IMR-90 (cell line): ENCODE results near the gene TP53TG3F. TPM values are rescaled to one million over a fixed set of nuclear protein-coding genes. Genes with fewer than 3 reads are reported as not detected.
"Not testable (repeated sequence)": the region's sequence is repeated elsewhere in the genome, so short reads cannot be mapped to it uniquely, and the experiment has no call there.

Experiments
- ATAC-seq: fragments of 200-7000 bp; cut with Tn5 transposase; 2 replicates; pipeline ENCODE4 v1.9.1; 2020; ENCODE audit warnings: low read depth, mild to moderate bottlenecking, moderate library complexity
- Bru-seq: library from RNA; stranded (reverse); fragments of 400-500 nt; gene quantifications from one replicate; lab custom pipeline; 2021; lab: Mats Ljungman, UMichigan
- BruChase-seq, 2 experiments: library from RNA; stranded (reverse); fragments of 400-500 nt; gene quantifications; one replicate each; lab custom pipeline; 2021; lab: Mats Ljungman, UMichigan
- BruUV-seq: library from RNA; stranded (reverse); fragments of 400-500 nt; replicated peaks from 2 replicates; lab custom pipeline; 2021; lab: Mats Ljungman, UMichigan
- CTCF ChIA-PET: fragments of 300-600 bp; formaldehyde crosslinking; extraction: SDS; loops from one replicate; lab custom pipeline; 2021; ENCODE audit warnings: antibody characterized with exemption; lab: Yijun Ruan, JAX
- POLR2A ChIA-PET: fragments of 300-600 bp; sonication (Branson Sonifier 250); formaldehyde crosslinking; loops from one replicate; lab custom pipeline; 2022; ENCODE audit warnings: antibody characterized with exemption; ENCODE audit not compliant: unreplicated experiment; lab: Charles Lee
- DNase-seq: peaks from one replicate; pipeline ENCODE4 v3.0.0; 2013
- H2AFZ ChIP-seq: replicated peaks from 2 replicates; pipeline ENCODE3; 2013; ENCODE audit warnings: low read length, mild to moderate bottlenecking; ENCODE audit not compliant: poor library complexity
- H2AK5ac ChIP-seq: 2 replicates; pipeline ENCODE4 v1.6.1; 2013; ENCODE audit warnings: low read depth, low read length, inconsistent platforms
- H2AK9ac ChIP-seq: replicated peaks from 2 replicates; pipeline ENCODE3; 2013; ENCODE audit warnings: mild to moderate bottlenecking, low read depth, low read length, moderate library complexity; ENCODE audit not compliant: poor library complexity
- H2BK120ac ChIP-seq: 2 replicates; pipeline ENCODE4 v1.6.1; 2013; ENCODE audit warnings: low read depth, low read length, inconsistent platforms
- H2BK15ac ChIP-seq: 3 replicates; pipeline ENCODE4 v1.6.1; 2013; ENCODE audit warnings: low read depth, low read length, inconsistent platforms
- H2BK20ac ChIP-seq: 2 replicates; pipeline ENCODE4 v1.6.1; 2013; ENCODE audit warnings: low read depth, mild to moderate bottlenecking, inconsistent platforms, low read length, moderate library complexity
- H2BK5ac ChIP-seq: 2 replicates; pipeline ENCODE4 v1.6.1; 2013; ENCODE audit warnings: mild to moderate bottlenecking, low read depth, low read length, inconsistent platforms; ENCODE audit not compliant: poor library complexity, severe bottlenecking
- H3K14ac ChIP-seq: replicated peaks from 2 replicates; pipeline ENCODE4 v1.6.1; 2013; ENCODE audit warnings: low read depth, low read length, inconsistent platforms
- H3K18ac ChIP-seq: 2 replicates; pipeline ENCODE4 v1.6.1; 2013; ENCODE audit warnings: low read depth, low read length, control low read depth
- H3K23ac ChIP-seq: 2 replicates; pipeline ENCODE4 v1.6.1; 2013; ENCODE audit warnings: low read depth, low read length, inconsistent platforms
- H3K27ac ChIP-seq: 2 replicates; pipeline ENCODE4 v1.5.1; 2013; ENCODE audit warnings: mild to moderate bottlenecking, control low read depth, low read length; ENCODE audit not compliant: insufficient read depth
- H3K27me3 ChIP-seq: 2 replicates; pipeline ENCODE4 v1.6.1; 2013; ENCODE audit warnings: low read length; ENCODE audit not compliant: control insufficient read depth, insufficient read depth
- H3K36me3 ChIP-seq: 2 replicates; pipeline ENCODE4 v1.6.1; 2013; ENCODE audit warnings: low read length, mixed read lengths; ENCODE audit not compliant: control insufficient read depth, insufficient read depth
- H3K4ac ChIP-seq: 2 replicates; pipeline ENCODE4 v1.6.1; 2013; ENCODE audit warnings: low read depth, low read length, inconsistent platforms
- H3K4me1 ChIP-seq: 2 replicates; pipeline ENCODE4 v1.6.1; 2013; ENCODE audit warnings: low read length, mixed read lengths; ENCODE audit not compliant: control insufficient read depth, insufficient read depth
- H3K4me2 ChIP-seq: 2 replicates; pipeline ENCODE4 v1.6.1; 2013; ENCODE audit warnings: low read depth, mild to moderate bottlenecking, control low read depth, low read length, moderate library complexity
- H3K4me3 ChIP-seq: 2 replicates; pipeline ENCODE4 v1.5.1; 2013; ENCODE audit warnings: low read depth, mild to moderate bottlenecking, control low read depth, low read length, moderate library complexity; ENCODE audit not compliant: insufficient read depth
- H3K56ac ChIP-seq: 2 replicates; pipeline ENCODE4 v1.6.1; 2013; ENCODE audit warnings: low read length, inconsistent platforms; ENCODE audit not compliant: insufficient read depth; ENCODE audit errors: extremely low read depth
- H3K79me1 ChIP-seq, 2 experiments: 2 replicates each; pipeline ENCODE4 v1.6.1; 2013; ENCODE audit warnings: low read length in 2 of 2, inconsistent platforms in 1 of 2, low read depth in 1 of 2
- H3K9ac ChIP-seq: 2 replicates; pipeline ENCODE4 v1.6.1; 2013; ENCODE audit warnings: low read depth, low read length, control low read depth
- H3K9me1 ChIP-seq: 2 replicates; pipeline ENCODE4 v1.6.1; 2013; ENCODE audit warnings: low read length, inconsistent platforms; ENCODE audit not compliant: insufficient read depth
- H3K9me3 ChIP-seq: 2 replicates; pipeline ENCODE4 v1.6.1; 2013; ENCODE audit warnings: low read length; ENCODE audit not compliant: control insufficient read depth, insufficient read depth
- H4K20me1 ChIP-seq: 2 replicates; pipeline ENCODE4 v1.6.1; 2013; ENCODE audit warnings: low read length, inconsistent platforms; ENCODE audit not compliant: insufficient read depth
- H4K5ac ChIP-seq: 2 replicates; pipeline ENCODE4 v1.6.1; 2013; ENCODE audit warnings: mild to moderate bottlenecking, low read depth, low read length, control low read depth
- H4K8ac ChIP-seq, 2 experiments: 2 replicates each; pipeline ENCODE4 v1.6.1; 2013; ENCODE audit warnings: low read depth in 2 of 2, low read length in 2 of 2, control low read depth in 1 of 2, inconsistent platforms in 1 of 2
- H4K91ac ChIP-seq: 2 replicates; pipeline ENCODE4 v1.6.1; 2013; ENCODE audit warnings: low read depth, low read length, inconsistent platforms; ENCODE audit not compliant: insufficient read depth
- WGBS, 2 experiments: methylation state at CpG; one replicate each; pipeline versions ENCODE4 v1.1.5 to v1.1.7; 2013; ENCODE audit warnings: missing lambda C conversion rate in 2 of 2; ENCODE audit not compliant: insufficient read length in 1 of 2; ENCODE audit errors: extremely low coverage in 2 of 2; 5-methylcytosine and 5-hydroxymethylcytosine counted together
- dilution Hi-C: fragments of 300-500 bp; cut with HindIII; formaldehyde crosslinking; loops from one replicate; pipeline ENCODE4 v1.14.3; 2018; ENCODE audit warnings: low sequenced_read_pairs; ENCODE audit not compliant: unreplicated experiment
- in situ Hi-C: fragments of 300-500 bp; cut with MboI; formaldehyde crosslinking; loops from 3 replicates; pipeline ENCODE4 v1.14.3; 2019; ENCODE audit warnings: low sequenced_read_pairs, inconsistent platforms, mixed read lengths
- intact Hi-C: fragments of 100-400 bp; cut with micrococcal nuclease; formaldehyde crosslinking; loops from 2 replicates; pipeline ENCODE4 v1.10.0; 2022
- long read RNA-seq: library from polyadenylated mRNA; unstranded; transcript quantifications from one replicate; pipeline ENCODE4 v2.0.0, GENCODE V29; 2021; ENCODE audit not compliant: unreplicated experiment
- polyA plus RNA-seq, 3 experiments: library from polyadenylated mRNA; depleted of rRNA; stranded (reverse); fragments of >200 nt; gene quantifications; 2 replicates each; pipeline ENCODE4 v1.2.3, GENCODE V29; 2012; ENCODE audit warnings: low replicate concordance in 1 of 3
- total RNA-seq: library from RNA; depleted of rRNA; stranded (reverse); fragments of >200 nt; gene quantifications from 2 replicates; pipeline ENCODE4 v1.2.3, GENCODE V29; 2012; rRNA removed

The TP53TG3F gene, protein sequence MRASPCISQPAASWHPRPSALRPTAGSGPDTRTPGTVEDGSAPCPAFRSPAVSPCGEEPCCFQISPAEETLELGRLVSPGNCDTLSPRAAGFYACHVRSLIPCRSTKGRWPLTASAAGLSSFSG
- total RNA-seq = not detected in 2 replicates
- not detected in 2 replicates for polyA plus RNA-seq (2012; rRNA removed)
- polyA plus RNA-seq (2012; cell fraction: cytosol; rRNA removed) = not detected in 2 replicates
- not detected in 2 replicates for polyA plus RNA-seq (2012; cell fraction: nucleus; rRNA removed; ENCODE audit: low replicate concordance)
- not detected for Bru-seq, nascent RNA
- BruChase-seq, experiment 1, labeled RNA remaining after a 6-hour chase = not detected
- not detected for BruChase-seq, experiment 2, labeled RNA remaining after a 2-hour chase
- long read RNA-seq = 0 reads

GRCh38 chr16:33459312-33459711 is at the start of gene TP53TG3F:
TSS of gene TP53TG3F (plus strand) at chr16:33459612. CDS start at chr16:33459680, 68 bp downstream.
- CTCF ChIA-PET, dilution Hi-C loops, H3K27me3 ChIP-seq, intact Hi-C loops, H4K5ac ChIP-seq, H3K36me3 ChIP-seq, DNase-seq, H3K4me1 ChIP-seq, H3K56ac ChIP-seq, H2BK20ac ChIP-seq, H3K4me2 ChIP-seq, H3K9ac ChIP-seq, H4K8ac ChIP-seq, H2BK5ac ChIP-seq, H2BK120ac ChIP-seq, H3K4me3 ChIP-seq, BruUV-seq, H3K18ac ChIP-seq, H4K91ac ChIP-seq, H2AK9ac ChIP-seq, H3K23ac ChIP-seq, H3K27ac ChIP-seq, H2BK15ac ChIP-seq, ATAC-seq, H3K14ac ChIP-seq, H3K9me3 ChIP-seq, H2AK5ac ChIP-seq, H3K4ac ChIP-seq, in situ Hi-C loops, POLR2A ChIA-PET, H4K20me1 ChIP-seq, H3K9me1 ChIP-seq, H3K79me1 ChIP-seq, H2AFZ ChIP-seq: not testable (repeated sequence)
- WGBS, 2 experiments = no CpG with 5 or more reads among the region's 25 CpGs

- H3K79me1 ChIP-seq, POLR2A ChIA-PET, H2AFZ ChIP-seq, H4K20me1 ChIP-seq, H3K9ac ChIP-seq, H3K4me2 ChIP-seq, H3K4me3 ChIP-seq, H3K14ac ChIP-seq, H3K18ac ChIP-seq, H3K4ac ChIP-seq, H3K56ac ChIP-seq, CTCF ChIA-PET, H2BK120ac ChIP-seq, DNase-seq, ATAC-seq, H4K91ac ChIP-seq, H2BK5ac ChIP-seq, H3K36me3 ChIP-seq, in situ Hi-C loops, H3K9me3 ChIP-seq, intact Hi-C loops, H4K8ac ChIP-seq, H3K4me1 ChIP-seq, H4K5ac ChIP-seq, H2BK20ac ChIP-seq, dilution Hi-C loops, BruUV-seq, H3K27me3 ChIP-seq, H3K23ac ChIP-seq, H2BK15ac ChIP-seq, H3K27ac ChIP-seq, H3K9me1 ChIP-seq, H2AK5ac ChIP-seq, H2AK9ac ChIP-seq: not testable (repeated sequence)
- no CpG with 5 or more reads among the region's 2 CpGs for WGBS, 2 experiments
Observed at GRCh38 chr16:33491611-33492010, 32.2 kb downstream of the TP53TG3F start.
